Dendritic cell treated with granulocyte-macrophage colony-stimulating factor and Interleukin-4, amounts not matched to agents 40 ng/mL and 50 ng/mL, for 4 days (primary cell): ENCODE measurements around the gene KCNJ10.
A peak's percentile ranks its signal among the peaks of the same experiment; 100 is the strongest.

ENCODE experiments used
- H3K27ac Mint-ChIP-seq: one replicate; pipeline ENCODE4 v1.8.0; 2022; ENCODE audit warnings: mild to moderate bottlenecking, mixed read lengths
- H3K27me3 Mint-ChIP-seq: one replicate; pipeline ENCODE4 v1.8.0; 2022; ENCODE audit warnings: mild to moderate bottlenecking, mixed read lengths
- H3K36me3 Mint-ChIP-seq: one replicate; pipeline ENCODE4 v1.8.0; 2022; ENCODE audit warnings: low read depth, mixed read lengths
- H3K4me1 Mint-ChIP-seq: one replicate; pipeline ENCODE4 v1.8.0; 2022; ENCODE audit warnings: low read depth, mixed read lengths
- H3K4me3 Mint-ChIP-seq: one replicate; pipeline ENCODE4 v1.8.0; 2022; ENCODE audit warnings: mild to moderate bottlenecking, moderate library complexity, mixed read lengths
- H3K9me3 Mint-ChIP-seq: one replicate; pipeline ENCODE4 v1.8.0; 2022; ENCODE audit warnings: mixed read lengths
- intact Hi-C: fragments of 100-400 bp; cut with micrococcal nuclease; formaldehyde crosslinking; loops from one replicate; pipeline ENCODE4 v1.15.0; 2022

Gene KCNJ10

GRCh38 chr1:160049101-160049500, 20.9 kb downstream of the KCNJ10 start:
- intact Hi-C loops: no loop called here
- Mint-ChIP-seq H3K27ac (no peak overlapping the region), H3K4me1 (peaks cover 13% of the 10 kb centered on the region), H3K9me3 (no peaks in the 10 kb centered on the region), H3K27me3 (peaks cover 53% of the 10 kb centered on the region), H3K4me3 (no peak overlapping the region), H3K36me3 (no peaks in the 10 kb centered on the region)

DNA sequence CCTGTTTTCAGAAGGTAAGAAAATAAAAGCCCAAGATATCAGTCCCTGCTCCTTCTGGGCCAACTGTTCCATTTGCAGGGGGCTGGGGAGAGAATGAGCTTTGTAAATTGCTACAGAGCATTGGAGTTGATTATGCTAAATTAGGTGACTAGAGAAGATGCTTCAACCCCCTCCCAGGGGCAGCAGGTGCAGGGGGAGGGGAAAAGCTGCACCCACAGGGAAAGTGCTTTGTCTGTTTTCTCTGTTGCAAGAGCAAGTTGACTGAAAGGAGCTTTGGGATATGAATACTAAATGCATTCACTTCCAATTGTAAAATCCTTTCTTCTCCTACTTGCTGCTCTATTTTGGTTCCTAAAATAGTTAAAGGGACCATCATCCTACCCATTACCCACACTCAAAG, 21.6 kb downstream of the KCNJ10 start:
- Mint-ChIP-seq H3K4me1 (peaks cover 13% of the 10 kb centered on the region), H3K36me3 (no peaks in the 10 kb centered on the region), H3K9me3 (no peaks in the 10 kb centered on the region), H3K27me3 (peaks cover 46% of the 10 kb centered on the region), H3K27ac (no peak overlapping the region), H3K4me3 (no peak overlapping the region)
- intact Hi-C loops: no loop called here

DNA sequence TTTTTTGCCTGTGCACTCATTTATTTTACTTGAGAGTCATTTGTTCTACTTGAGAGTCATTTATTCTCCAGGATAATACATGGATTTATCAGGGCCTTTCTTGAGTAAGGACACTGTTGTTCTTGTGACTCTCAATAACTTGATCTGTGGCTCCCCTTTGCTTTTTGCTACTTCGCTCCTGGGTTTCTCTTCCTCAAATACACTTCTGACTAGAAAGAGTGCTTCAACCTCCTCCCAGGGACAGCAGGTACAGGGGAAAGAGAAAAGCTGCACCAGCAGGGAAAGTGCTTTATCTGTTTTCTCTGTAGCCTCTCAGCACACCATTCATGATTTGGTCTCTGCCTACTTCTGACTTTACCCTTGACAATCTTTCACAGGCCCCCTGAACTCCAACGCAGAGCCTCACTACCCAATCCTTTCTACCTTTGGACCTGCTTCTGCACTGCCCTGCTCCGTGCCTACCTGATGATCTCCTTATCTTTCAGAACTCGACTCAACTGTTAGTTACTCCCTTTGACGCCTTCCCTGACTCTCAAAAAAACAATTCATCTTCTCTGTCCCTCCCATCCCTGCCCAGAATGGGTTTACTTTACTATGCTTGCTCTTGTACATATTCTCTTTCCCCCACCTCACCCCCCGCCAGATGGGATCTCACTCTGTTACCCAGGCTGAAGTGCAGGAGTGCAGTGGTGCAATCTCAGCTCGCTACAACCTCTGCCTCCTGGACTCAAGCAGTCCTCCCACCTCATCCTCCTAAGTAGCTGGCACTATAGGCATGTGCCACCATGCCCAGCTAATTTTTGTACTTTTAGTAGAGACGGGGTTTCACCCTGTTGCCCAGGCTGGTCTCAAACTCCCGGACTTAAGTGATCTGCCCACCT, 22.6 kb downstream of the KCNJ10 start:
- H3K4me1 Mint-ChIP-seq: peaks cover 13% of the 10 kb centered on the region
- intact Hi-C loops: loop anchor here (2.0 kb wide), 1 partner anchor 31 kb away; no protein-coding TSS in a partner anchor
- H3K36me3 Mint-ChIP-seq: no peaks in the 10 kb centered on the region
- H3K4me3 Mint-ChIP-seq: peak overlapping the region; percentile 36
- no peak overlapping the region for H3K27ac Mint-ChIP-seq
- peaks cover 42% of the 10 kb centered on the region for H3K27me3 Mint-ChIP-seq
- H3K9me3 Mint-ChIP-seq: no peaks in the 10 kb centered on the region

GRCh38 chr1:160046494-160047110, 23.4 kb downstream of the KCNJ10 start:
- intact Hi-C loops: loop anchor here (2.0 kb wide), 1 partner anchor 32 kb away; no protein-coding TSS in a partner anchor
- Mint-ChIP-seq H3K4me1 (peaks cover 13% of the 10 kb centered on the region), H3K27me3 (peaks cover 37% of the 10 kb centered on the region), H3K4me3 (peak overlapping the region; percentile 36), H3K27ac (no peak overlapping the region), H3K36me3 (no peaks in the 10 kb centered on the region), H3K9me3 (no peaks in the 10 kb centered on the region)

DNA sequence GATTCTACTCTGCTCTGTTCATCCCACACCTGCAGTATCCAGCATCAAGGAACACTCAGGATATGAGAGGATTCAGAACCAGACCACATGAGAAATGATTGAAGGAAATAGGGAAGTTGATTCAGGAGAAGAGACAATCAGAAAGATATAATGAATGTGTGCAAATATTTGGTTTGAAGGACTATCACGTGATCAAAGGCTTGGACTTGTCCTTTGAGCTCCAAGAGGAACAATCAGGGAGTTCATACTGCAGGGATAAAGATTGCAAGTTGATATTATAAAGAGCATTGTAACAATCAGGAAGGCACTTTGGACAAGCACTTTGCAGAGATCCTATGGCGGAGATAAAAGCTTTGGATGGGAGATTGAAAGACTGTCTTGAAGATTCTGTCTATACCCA, 24.3 kb downstream of the KCNJ10 start:
- no peak overlapping the region for H3K4me3 Mint-ChIP-seq
- no peaks in the 10 kb centered on the region for H3K9me3 Mint-ChIP-seq
- H3K4me1 Mint-ChIP-seq: peaks cover 13% of the 10 kb centered on the region
- H3K27ac Mint-ChIP-seq: no peak overlapping the region
- no peaks in the 10 kb centered on the region for H3K36me3 Mint-ChIP-seq
- intact Hi-C loops: loop anchor here (2.0 kb wide), 1 partner anchor 33 kb away; no protein-coding TSS in a partner anchor
- peaks cover 32% of the 10 kb centered on the region for H3K27me3 Mint-ChIP-seq

- Mint-ChIP-seq H3K4me1 (peaks cover 13% of the 10 kb centered on the region), H3K36me3 (no peaks in the 10 kb centered on the region), H3K27ac (no peak overlapping the region), H3K27me3 (peaks cover 30% of the 10 kb centered on the region), H3K4me3 (no peak overlapping the region), H3K9me3 (no peaks in the 10 kb centered on the region)
- intact Hi-C loops: no loop called here
These were observed 26.4 kb downstream of the KCNJ10 start for GRCh38 chr1:160043543-160043942.

- no peaks in the 10 kb centered on the region for H3K4me1 Mint-ChIP-seq
- no peak overlapping the region for H3K27ac Mint-ChIP-seq
- no peaks in the 10 kb centered on the region for H3K36me3 Mint-ChIP-seq
- no peak overlapping the region for H3K4me3 Mint-ChIP-seq
- H3K9me3 Mint-ChIP-seq: no peaks in the 10 kb centered on the region
- intact Hi-C loops: no loop called here
- peaks cover 10% of the 10 kb centered on the region for H3K27me3 Mint-ChIP-seq
These were observed 29.5 kb downstream of the KCNJ10 start for GRCh38 chr1:160040476-160040875.

GRCh38 chr1:160032165-160032820, 37.7 kb downstream of the KCNJ10 start:
- peaks cover 24% of the 10 kb centered on the region for H3K4me1 Mint-ChIP-seq
- H3K27ac Mint-ChIP-seq: peak overlapping the region; percentile 82
- peak overlapping the region; percentile 93 for H3K4me3 Mint-ChIP-seq
- H3K9me3 Mint-ChIP-seq: no peaks in the 10 kb centered on the region
- peaks cover 6% of the 10 kb centered on the region for H3K27me3 Mint-ChIP-seq
- intact Hi-C loops: no loop called here
- H3K36me3 Mint-ChIP-seq: peaks cover 16% of the 10 kb centered on the region

- H3K9me3 Mint-ChIP-seq: no peaks in the 10 kb centered on the region
These were observed 38.4 kb downstream of the KCNJ10 start, which contains the start of gene PIGM for GRCh38 chr1:160031365-160032164. Gene PIGM, minus strand, starts transcription at chr1:160031990. Its CDS starts 251 bp downstream, at chr1:160031739.

DNA sequence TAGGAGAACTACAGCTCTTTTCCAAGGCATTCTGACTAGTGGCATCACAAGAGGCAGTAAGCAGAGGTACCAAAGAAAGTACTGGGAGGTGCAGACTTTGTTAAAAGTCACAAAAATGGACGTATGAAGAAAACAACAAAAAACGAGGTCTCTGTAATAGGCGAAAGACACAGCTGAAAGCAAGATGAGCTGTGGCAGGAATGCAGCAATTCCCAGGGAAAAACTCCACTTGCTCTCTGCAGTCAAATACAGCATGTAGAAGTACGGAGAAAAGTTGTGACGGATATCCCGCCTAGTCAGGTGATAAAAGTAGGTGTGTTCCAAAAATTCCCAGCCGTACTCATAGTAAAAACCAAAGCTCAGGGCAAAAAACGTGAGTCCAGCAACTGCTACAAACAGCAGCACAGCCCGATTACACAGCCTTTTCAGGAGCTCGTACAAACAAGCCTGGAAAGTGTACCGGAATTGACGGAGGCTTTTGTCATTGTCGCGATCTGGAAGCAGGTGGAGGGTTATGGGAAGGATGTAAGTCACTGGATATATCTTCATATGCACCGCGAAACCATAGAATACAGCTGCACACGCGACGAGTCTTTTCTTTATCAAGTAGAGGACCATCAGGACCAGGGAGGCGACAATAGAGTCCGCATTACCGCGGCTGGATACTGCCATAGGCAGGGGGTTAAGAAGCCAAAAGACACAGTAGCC, 39.1 kb downstream of the KCNJ10 start:
- peak overlapping the region; percentile 82 for H3K27ac Mint-ChIP-seq
- peaks cover 6% of the 10 kb centered on the region for H3K27me3 Mint-ChIP-seq
- peaks cover 22% of the 10 kb centered on the region for H3K36me3 Mint-ChIP-seq
- H3K9me3 Mint-ChIP-seq: no peaks in the 10 kb centered on the region
- intact Hi-C loops: no loop called here
- peaks cover 24% of the 10 kb centered on the region for H3K4me1 Mint-ChIP-seq
- peak overlapping the region; percentile 93 for H3K4me3 Mint-ChIP-seq

More at GRCh38 chr1:160031365-160032164, 38.4 kb downstream of the KCNJ10 start, which contains the start of gene PIGM:
- H3K36me3 Mint-ChIP-seq: peaks cover 20% of the 10 kb centered on the region
- intact Hi-C loops: no loop called here
- H3K4me3 Mint-ChIP-seq: peak within 1 kb of the TSS; percentile 93
- H3K27ac Mint-ChIP-seq: peak within 1 kb of the TSS; percentile 82
- H3K27me3 Mint-ChIP-seq: peaks cover 6% of the 10 kb centered on the region
- H3K4me1 Mint-ChIP-seq: peaks cover 24% of the 10 kb centered on the region

DNA sequence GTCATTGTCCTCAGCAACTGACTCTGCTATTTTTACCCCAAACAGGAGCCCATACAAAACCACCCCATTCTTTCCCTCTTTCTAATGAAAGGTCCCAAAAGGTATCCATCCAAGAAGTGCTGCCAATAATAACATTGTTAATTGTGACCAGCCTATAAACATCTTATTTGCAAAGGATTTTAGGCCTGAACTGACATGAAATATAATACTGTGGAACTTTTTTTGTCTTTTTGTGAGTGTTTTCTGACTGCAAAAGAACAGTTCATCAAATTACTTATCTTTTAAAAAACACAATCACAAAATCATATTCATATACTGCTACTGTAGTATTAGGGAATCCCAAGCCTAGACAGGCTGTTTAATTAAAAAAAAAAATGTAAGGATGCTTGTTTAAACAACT, 41.5 kb downstream of the KCNJ10 start:
- Mint-ChIP-seq H3K27me3 (peaks cover 2% of the 10 kb centered on the region), H3K27ac (no peak overlapping the region), H3K4me1 (peaks cover 29% of the 10 kb centered on the region), H3K9me3 (no peaks in the 10 kb centered on the region), H3K36me3 (peaks cover 28% of the 10 kb centered on the region), H3K4me3 (no peak overlapping the region)
- intact Hi-C loops: no loop called here

- peaks cover 26% of the 10 kb centered on the region for H3K4me1 Mint-ChIP-seq
- H3K9me3 Mint-ChIP-seq: no peaks in the 10 kb centered on the region
- H3K4me3 Mint-ChIP-seq: no peak overlapping the region
- intact Hi-C loops: no loop called here
- H3K27ac Mint-ChIP-seq: no peak overlapping the region
- peaks cover 15% of the 10 kb centered on the region for H3K36me3 Mint-ChIP-seq
- H3K27me3 Mint-ChIP-seq: no peaks in the 10 kb centered on the region
These were observed 44.6 kb downstream of the KCNJ10 start for GRCh38 chr1:160025314-160025713.
